Gastrocnemius medialis (tissue), 4 donors: ENCODE measurements around the gene PIP5K1C.

Experiments used
- CTCF ChIP-seq, 5 experiments: fragments of 450-650 bp in 3 of 5; fragments of 200-600 bp in 2 of 5; sonication (generic) in 2 of 5; IDR thresholded peaks in 4 of 5; conservative IDR thresholded peaks in 1 of 5; 1 replicate in 4 of 5; 2 replicates in 1 of 5; pipeline ENCODE4 v1.5.1; 2016 to 2019; ENCODE audit warnings: antibody characterized with exemption in 5 of 5, mild to moderate bottlenecking in 3 of 5, moderate library complexity in 3 of 5
- POLR2A ChIP-seq, 2 donors: fragments of 450-650 bp; IDR thresholded peaks; one replicate each; pipeline ENCODE4 v1.6.1; 2017; ENCODE audit warnings: antibody characterized with exemption in 2 of 2, mild to moderate bottlenecking in 2 of 2, moderate library complexity in 2 of 2

DNA sequence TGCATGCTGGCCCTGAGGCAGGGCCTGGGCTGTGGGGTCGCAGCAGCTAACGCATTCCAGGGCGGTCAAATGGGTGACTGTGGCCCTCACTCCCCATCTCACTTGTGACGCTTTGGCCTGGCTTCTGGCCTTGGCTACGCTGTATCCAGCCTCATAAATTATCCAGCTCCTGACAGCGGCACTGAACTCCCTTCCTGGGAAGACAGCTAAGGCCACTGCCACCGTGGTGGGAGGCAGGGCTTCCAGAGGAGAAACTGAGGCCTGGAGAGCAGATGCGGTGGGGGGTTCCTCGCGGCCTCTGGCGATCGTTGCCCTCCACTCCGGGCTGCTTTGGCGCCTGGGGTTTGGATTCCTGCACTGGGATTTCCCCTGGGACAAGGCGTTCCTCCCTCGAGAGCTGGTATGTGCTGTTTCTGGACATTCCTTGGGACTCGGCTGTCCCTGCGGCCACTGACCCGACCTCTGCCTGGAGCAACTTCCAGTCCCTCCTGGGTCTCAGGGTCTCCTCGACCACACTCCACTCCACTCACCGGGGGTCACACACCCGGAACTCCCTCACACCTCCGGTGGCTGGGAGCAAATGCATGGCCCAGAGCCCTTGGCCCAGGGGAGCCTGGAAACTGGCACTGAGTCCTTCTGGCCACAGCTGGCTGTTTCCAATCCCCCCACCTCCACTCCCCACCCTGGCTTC lies 97.0 kb downstream of the PIP5K1C start:
- TF ChIP-seq CTCF (IDR thresholded peaks at IDR 0.05 in 4 of 5, conservative IDR thresholded peaks at IDR 0.05 in 1 of 5) (no peak), POLR2A (IDR thresholded peaks at IDR 0.05) (no peak)
